Memory B cell (primary cell): ENCODE data around the gene RITA1.
A peak's percentile ranks its signal among the peaks of the same experiment; 100 is the strongest.
"Not testable (repeated sequence)": the region's sequence is repeated elsewhere in the genome, so short reads cannot be mapped to it uniquely, and the experiment has no call there.

Source experiments
- ATAC-seq: fragments of 150-1000 bp; cut with Tn5 transposase; 2 replicates; pipeline ENCODE4 v1.10.0; 2021; ENCODE audit warnings: low read depth, mild to moderate bottlenecking, moderate library complexity
- DNase-seq, 2 donors: peaks; one replicate each; pipeline ENCODE4 v3.0.0; 2022; ENCODE audit warnings: low spot score in 2 of 2
- H3K27ac Mint-ChIP-seq: one replicate; pipeline ENCODE4 v1.8.0; 2022; ENCODE audit warnings: mild to moderate bottlenecking, moderate library complexity, mixed read lengths
- H3K27me3 Mint-ChIP-seq: one replicate; pipeline ENCODE4 v1.8.0; 2022; ENCODE audit warnings: mixed read lengths
- H3K36me3 Mint-ChIP-seq: one replicate; pipeline ENCODE4 v1.8.0; 2022; ENCODE audit warnings: mild to moderate bottlenecking, mixed read lengths
- H3K4me1 Mint-ChIP-seq: one replicate; pipeline ENCODE4 v1.8.0; 2022; ENCODE audit warnings: mixed read lengths
- H3K4me3 Mint-ChIP-seq: one replicate; pipeline ENCODE4 v1.8.0; 2022; ENCODE audit warnings: mild to moderate bottlenecking, moderate library complexity, mixed read lengths
- H3K9me3 Mint-ChIP-seq: one replicate; pipeline ENCODE4 v1.8.0; 2022; ENCODE audit warnings: mixed read lengths

The RITA1 gene

GRCh38 chr12:113185180-113186032 is at the start of gene RITA1, which contains the start of gene DDX54:
Gene RITA1, plus strand, starts transcription at chr12:113185721. Its CDS starts 1,026 bp downstream, at chr12:113186747.
Gene DDX54, minus strand, starts transcription at chr12:113185478. Its CDS starts 27 bp downstream, at chr12:113185451.
- ATAC-seq = peak; percentile 61
- Mint-ChIP-seq H3K4me3 (peak within 1 kb of the TSS; percentile 93), H3K27ac (peak within 1 kb of the TSS; percentile 96), H3K9me3 (no peaks in the 10 kb centered on the region), H3K27me3 (no peaks in the 10 kb centered on the region), H3K4me1 (peaks cover 24% of the 10 kb centered on the region), H3K36me3 (peaks cover 8% of the 10 kb centered on the region)
- peak; percentile 82 to 93 for DNase-seq

GRCh38 chr12:113136128-113136989 is 49.2 kb upstream of the RITA1 start:
- Mint-ChIP-seq H3K9me3 (no peaks in the 10 kb centered on the region), H3K27me3 (peaks cover 7% of the 10 kb centered on the region), H3K36me3 (no peaks in the 10 kb centered on the region), H3K27ac (no peak overlapping the region), H3K4me3 (peak overlapping the region; percentile 70), H3K4me1 (peaks cover 8% of the 10 kb centered on the region)
- DNase-seq (peak in 1 of 2 donors; percentile 58), ATAC-seq (peak; percentile 72)

GRCh38 chr12:113136990-113137511 is 48.5 kb upstream of the RITA1 start:
- DNase-seq (no peak), ATAC-seq (no peak)
- no peaks in the 10 kb centered on the region for H3K9me3 Mint-ChIP-seq
- H3K4me3 Mint-ChIP-seq = no peak overlapping the region
- H3K27me3 Mint-ChIP-seq = peaks cover 7% of the 10 kb centered on the region
- H3K27ac Mint-ChIP-seq = no peak overlapping the region
- no peaks in the 10 kb centered on the region for H3K36me3 Mint-ChIP-seq
- peaks cover 10% of the 10 kb centered on the region for H3K4me1 Mint-ChIP-seq

- Mint-ChIP-seq H3K27ac (no peak overlapping the region), H3K36me3 (no peaks in the 10 kb centered on the region), H3K27me3 (peaks cover 7% of the 10 kb centered on the region), H3K4me1 (peaks cover 16% of the 10 kb centered on the region), H3K9me3 (no peaks in the 10 kb centered on the region), H3K4me3 (no peak overlapping the region)
- no peak for DNase-seq
- no peak for ATAC-seq
These were observed 47.4 kb upstream of the RITA1 start for GRCh38 chr12:113137861-113138783.

- H3K4me1 Mint-ChIP-seq = peaks cover 16% of the 10 kb centered on the region
- H3K36me3 Mint-ChIP-seq = no peaks in the 10 kb centered on the region
- ATAC-seq = no peak
- no peak for DNase-seq
- H3K4me3 Mint-ChIP-seq = no peak overlapping the region
- H3K27me3 Mint-ChIP-seq = peaks cover 7% of the 10 kb centered on the region
- no peaks in the 10 kb centered on the region for H3K9me3 Mint-ChIP-seq
- no peak overlapping the region for H3K27ac Mint-ChIP-seq
These were observed 46.7 kb upstream of the RITA1 start for GRCh38 chr12:113138826-113139225.

- Mint-ChIP-seq H3K4me1 (peaks cover 12% of the 10 kb centered on the region), H3K4me3 (no peak overlapping the region), H3K27ac (no peak overlapping the region), H3K27me3 (peaks cover 4% of the 10 kb centered on the region), H3K9me3 (no peaks in the 10 kb centered on the region), H3K36me3 (no peaks in the 10 kb centered on the region)
- ATAC-seq = no peak
- DNase-seq = no peak
These were observed 44.8 kb upstream of the RITA1 start for GRCh38 chr12:113140706-113141105.

- not testable (repeated sequence) for H3K27ac Mint-ChIP-seq, DNase-seq, H3K9me3 Mint-ChIP-seq, H3K27me3 Mint-ChIP-seq, H3K36me3 Mint-ChIP-seq, ATAC-seq, H3K4me3 Mint-ChIP-seq, H3K4me1 Mint-ChIP-seq
These were observed 43.8 kb upstream of the RITA1 start for GRCh38 chr12:113141716-113142115.

GRCh38 chr12:113142173-113142885 is 43.2 kb upstream of the RITA1 start:
- Mint-ChIP-seq H3K4me1 (peaks cover 7% of the 10 kb centered on the region), H3K27me3 (no peaks in the 10 kb centered on the region), H3K36me3 (peaks cover 1% of the 10 kb centered on the region), H3K4me3 (no peak overlapping the region), H3K9me3 (peaks cover under 1% of the 10 kb centered on the region), H3K27ac (no peak overlapping the region)
- ATAC-seq = peak; percentile 68
- DNase-seq = no peak

- no peak for ATAC-seq
- DNase-seq = no peak
- no peak overlapping the region for H3K27ac Mint-ChIP-seq
- no peaks in the 10 kb centered on the region for H3K27me3 Mint-ChIP-seq
- no peak overlapping the region for H3K4me3 Mint-ChIP-seq
- peaks cover 3% of the 10 kb centered on the region for H3K9me3 Mint-ChIP-seq
- H3K4me1 Mint-ChIP-seq = peaks cover 7% of the 10 kb centered on the region
- peaks cover 3% of the 10 kb centered on the region for H3K36me3 Mint-ChIP-seq
These were observed 42.6 kb upstream of the RITA1 start for GRCh38 chr12:113142886-113143332.

GRCh38 chr12:113143959-113144358 is 41.6 kb upstream of the RITA1 start:
- H3K36me3 Mint-ChIP-seq = peaks cover 3% of the 10 kb centered on the region
- ATAC-seq (no peak), DNase-seq (no peak)
- H3K4me1 Mint-ChIP-seq = peaks cover 7% of the 10 kb centered on the region
- peaks cover 3% of the 10 kb centered on the region for H3K9me3 Mint-ChIP-seq
- H3K27me3 Mint-ChIP-seq = no peaks in the 10 kb centered on the region
- no peak overlapping the region for H3K4me3 Mint-ChIP-seq
- no peak overlapping the region for H3K27ac Mint-ChIP-seq

- H3K36me3 Mint-ChIP-seq = peaks cover 3% of the 10 kb centered on the region
- H3K27ac Mint-ChIP-seq = no peak overlapping the region
- H3K4me1 Mint-ChIP-seq = peaks cover 7% of the 10 kb centered on the region
- H3K27me3 Mint-ChIP-seq = no peaks in the 10 kb centered on the region
- DNase-seq (no peak), ATAC-seq (no peak)
- H3K9me3 Mint-ChIP-seq = peaks cover 3% of the 10 kb centered on the region
- H3K4me3 Mint-ChIP-seq = no peak overlapping the region
These were observed 40.7 kb upstream of the RITA1 start for GRCh38 chr12:113144806-113145205.

- Mint-ChIP-seq H3K9me3 (peaks cover 3% of the 10 kb centered on the region), H3K27me3 (peaks cover 5% of the 10 kb centered on the region), H3K4me1 (peaks cover 7% of the 10 kb centered on the region), H3K4me3 (no peak overlapping the region), H3K27ac (no peak overlapping the region), H3K36me3 (peaks cover 3% of the 10 kb centered on the region)
- DNase-seq (no peak), ATAC-seq (no peak)
These were observed 39.6 kb upstream of the RITA1 start for GRCh38 chr12:113145720-113146551.
